ENCODE data around the gene TMEM132D.

The TMEM132D gene

GRCh38 chr12:129776977-129777667, 126.7 kb downstream of the TMEM132D start:
- Histone ChIP-seq H3K27me3 (replicated peaks; ENCODE audit: control insufficient read depth, insufficient read depth, low read length) (no peaks in the 10 kb centered on the region), H3K36me3 (ENCODE audit: control insufficient read depth, insufficient read depth, low read length) (no peaks in the 10 kb centered on the region), H3K4me3 (replicated peaks; ENCODE audit: low read depth, low read length) (no peak overlapping the region)
- no peak for TF ChIP-seq CTCF (IDR thresholded peaks at IDR 0.05; ENCODE audit: insufficient read depth, low read length, poor library complexity, severe bottlenecking)
- DNase-seq (ENCODE audit: extremely low read depth, insufficient read length), result no peak

- no peaks in the 10 kb centered on the region for H3K27me3 ChIP-seq (replicated peaks; ENCODE audit: control insufficient read depth, insufficient read depth, low read length)
- no peaks in the 10 kb centered on the region for H3K36me3 ChIP-seq (ENCODE audit: control insufficient read depth, insufficient read depth, low read length)
- no peak overlapping the region for H3K4me3 ChIP-seq (replicated peaks; ENCODE audit: low read depth, low read length)
- no peak for DNase-seq (ENCODE audit: extremely low read depth, insufficient read length)
- no peak for TF ChIP-seq CTCF (IDR thresholded peaks at IDR 0.05; ENCODE audit: insufficient read depth, low read length, poor library complexity, severe bottlenecking)
These were observed 131.0 kb downstream of the TMEM132D start for GRCh38 chr12:129772501-129773493.

GRCh38 chr12:129771238-129771637, 132.6 kb downstream of the TMEM132D start:
- no peaks in the 10 kb centered on the region for H3K36me3 ChIP-seq (ENCODE audit: control insufficient read depth, insufficient read depth, low read length)
- H3K27me3 ChIP-seq (replicated peaks; ENCODE audit: control insufficient read depth, insufficient read depth, low read length), result no peaks in the 10 kb centered on the region
- DNase-seq (ENCODE audit: extremely low read depth, insufficient read length), result no peak
- TF ChIP-seq CTCF (IDR thresholded peaks at IDR 0.05; ENCODE audit: insufficient read depth, low read length, poor library complexity, severe bottlenecking), result no peak
- H3K4me3 ChIP-seq (replicated peaks; ENCODE audit: low read depth, low read length), result no peak overlapping the region

- Histone ChIP-seq H3K27me3 (replicated peaks; ENCODE audit: control insufficient read depth, insufficient read depth, low read length) (no peaks in the 10 kb centered on the region), H3K4me3 (replicated peaks; ENCODE audit: low read depth, low read length) (no peak overlapping the region), H3K36me3 (ENCODE audit: control insufficient read depth, insufficient read depth, low read length) (no peaks in the 10 kb centered on the region)
- TF ChIP-seq CTCF (IDR thresholded peaks at IDR 0.05; ENCODE audit: insufficient read depth, low read length, poor library complexity, severe bottlenecking), result no peak
- DNase-seq (ENCODE audit: extremely low read depth, insufficient read length), result no peak
These were observed 138.1 kb downstream of the TMEM132D start for GRCh38 chr12:129765719-129766118.

- H3K27me3 ChIP-seq (replicated peaks; ENCODE audit: control insufficient read depth, insufficient read depth, low read length), result no peaks in the 10 kb centered on the region
- no peak overlapping the region for H3K4me3 ChIP-seq (replicated peaks; ENCODE audit: low read depth, low read length)
- no peak for DNase-seq (ENCODE audit: extremely low read depth, insufficient read length)
- no peak for TF ChIP-seq CTCF (IDR thresholded peaks at IDR 0.05; ENCODE audit: insufficient read depth, low read length, poor library complexity, severe bottlenecking)
- H3K36me3 ChIP-seq (ENCODE audit: control insufficient read depth, insufficient read depth, low read length), result no peaks in the 10 kb centered on the region
These were observed 141.4 kb downstream of the TMEM132D start for GRCh38 chr12:129762436-129762835.

Data from GM06990 (cell line).